Mammary microvascular endothelial cell (primary cell): ENCODE results near the gene RAB22A. TPM values are rescaled to one million over a fixed set of nuclear protein-coding genes. Genes with fewer than 3 reads are reported as not detected.

Experiments
- total RNA-seq: library from RNA; depleted of rRNA; stranded (reverse); fragments of >200 nt; gene quantifications from 2 replicates; pipeline ENCODE4 v1.2.3, GENCODE V29; 2015

RAB22A gene
- 13.5 and 14.4 TPM in 2 replicates for total RNA-seq

GRCh38 chr20:58309591-58310290, at the start of gene RAB22A:
TSS of gene RAB22A (plus strand) at chr20:58309715. CDS start at chr20:58309977, 262 bp downstream.

GRCh38 chr20:58388882-58389323, 79.4 kb downstream of the RAB22A start, which contains the start of gene VAPB:
TSS of gene VAPB (plus strand) at chr20:58389229. CDS start at chr20:58389460, 231 bp downstream.

Other genes with a start within 250 kb of the RAB22A start
- not detected in 2 replicates for gene ANKRD60, start 81.1 kb upstream of the RAB22A start, total RNA-seq
- 8.2 and 11.3 TPM in 2 replicates for gene VAPB, start 79.5 kb downstream of the RAB22A start, total RNA-seq
- not detected in 2 replicates for gene APCDD1L, start 205.7 kb downstream of the RAB22A start, total RNA-seq